Vein endothelial cell (primary cell): ENCODE results near the gene SOX2. TPM values are rescaled to one million over a fixed set of nuclear protein-coding genes. Genes with fewer than 3 reads are reported as not detected.

Source experiments
- small RNA-seq: library from RNA; depleted of rRNA; stranded (forward); fragments of <200 nt; gene quantifications from one replicate; pipeline ENCODE3, GENCODE V24; 2012
- total RNA-seq: library from RNA; depleted of rRNA; stranded (reverse); fragments of >200 nt; gene quantifications from 2 replicates; pipeline ENCODE4 v1.2.3, GENCODE V29; 2012

The SOX2 gene
- not detected in 2 replicates for total RNA-seq

DNA sequence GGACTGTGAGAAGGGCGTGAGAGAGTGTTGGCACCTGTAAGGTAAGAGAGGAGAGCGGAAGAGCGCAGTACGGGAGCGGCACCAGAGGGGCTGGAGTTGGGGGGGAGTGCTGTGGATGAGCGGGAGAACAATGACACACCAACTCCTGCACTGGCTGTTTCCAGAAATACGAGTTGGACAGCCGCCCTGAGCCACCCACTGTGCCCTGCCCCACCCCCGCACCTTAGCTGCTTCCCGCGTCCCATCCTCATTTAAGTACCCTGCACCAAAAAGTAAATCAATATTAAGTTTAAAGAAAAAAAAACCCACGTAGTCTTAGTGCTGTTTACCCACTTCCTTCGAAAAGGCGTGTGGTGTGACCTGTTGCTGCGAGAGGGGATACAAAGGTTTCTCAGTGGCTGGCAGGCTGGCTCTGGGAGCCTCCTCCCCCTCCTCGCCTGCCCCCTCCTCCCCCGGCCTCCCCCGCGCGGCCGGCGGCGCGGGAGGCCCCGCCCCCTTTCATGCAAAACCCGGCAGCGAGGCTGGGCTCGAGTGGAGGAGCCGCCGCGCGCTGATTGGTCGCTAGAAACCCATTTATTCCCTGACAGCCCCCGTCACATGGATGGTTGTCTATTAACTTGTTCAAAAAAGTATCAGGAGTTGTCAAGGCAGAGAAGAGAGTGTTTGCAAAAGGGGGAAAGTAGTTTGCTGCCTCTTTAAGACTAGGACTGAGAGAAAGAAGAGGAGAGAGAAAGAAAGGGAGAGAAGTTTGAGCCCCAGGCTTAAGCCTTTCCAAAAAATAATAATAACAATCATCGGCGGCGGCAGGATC is at the start of gene SOX2:
Gene SOX2 (plus strand): TSS at position 601 of the 811 bp plus-strand sequence. CDS start 436 bp downstream, outside the sequence.

Small RNA genes lying within 50 kb of the gene (small RNA-seq; reads per million reads assigned to genes)
- not detected for gene RF01954
